Effector memory CD4-positive, alpha-beta T cell (primary cell): ENCODE data around the gene SEPTIN3.
"Not testable (repeated sequence)": the region's sequence is repeated elsewhere in the genome, so short reads cannot be mapped to it uniquely, and the experiment has no call there.

Source experiments
- DNase-seq, 3 donors: peaks; one replicate each; pipeline ENCODE4 v3.0.0-alpha.2; 2020
- H3K27ac ChIP-seq: 2 replicates; pipeline ENCODE4 v1.7.0; 2013; ENCODE audit warnings: mild to moderate bottlenecking, low read length, moderate library complexity; ENCODE audit not compliant: insufficient read depth, poor library complexity, severe bottlenecking
- H3K27me3 ChIP-seq: replicated peaks from 2 replicates; pipeline ENCODE4 v1.7.0; 2013; ENCODE audit warnings: mild to moderate bottlenecking, low read length; ENCODE audit not compliant: insufficient read depth, control insufficient read depth, poor library complexity, severe bottlenecking
- H3K36me3 ChIP-seq: 2 replicates; pipeline ENCODE4 v1.7.0; 2013; ENCODE audit warnings: mild to moderate bottlenecking, low read length, moderate library complexity; ENCODE audit not compliant: control insufficient read depth, insufficient read depth
- H3K4me1 ChIP-seq: 2 replicates; pipeline ENCODE4 v1.7.0; 2013; ENCODE audit warnings: low read length, mild to moderate bottlenecking; ENCODE audit not compliant: control insufficient read depth, insufficient read depth, poor library complexity, severe bottlenecking
- H3K4me3 ChIP-seq: 2 replicates; pipeline ENCODE4 v1.7.0; 2013; ENCODE audit warnings: low read length, low read depth, mild to moderate bottlenecking; ENCODE audit not compliant: insufficient read depth, poor library complexity, severe bottlenecking
- H3K9me3 ChIP-seq: 2 replicates; pipeline ENCODE4 v1.7.0; 2013; ENCODE audit warnings: mild to moderate bottlenecking, low read length, moderate library complexity; ENCODE audit not compliant: control insufficient read depth

Gene SEPTIN3

DNA sequence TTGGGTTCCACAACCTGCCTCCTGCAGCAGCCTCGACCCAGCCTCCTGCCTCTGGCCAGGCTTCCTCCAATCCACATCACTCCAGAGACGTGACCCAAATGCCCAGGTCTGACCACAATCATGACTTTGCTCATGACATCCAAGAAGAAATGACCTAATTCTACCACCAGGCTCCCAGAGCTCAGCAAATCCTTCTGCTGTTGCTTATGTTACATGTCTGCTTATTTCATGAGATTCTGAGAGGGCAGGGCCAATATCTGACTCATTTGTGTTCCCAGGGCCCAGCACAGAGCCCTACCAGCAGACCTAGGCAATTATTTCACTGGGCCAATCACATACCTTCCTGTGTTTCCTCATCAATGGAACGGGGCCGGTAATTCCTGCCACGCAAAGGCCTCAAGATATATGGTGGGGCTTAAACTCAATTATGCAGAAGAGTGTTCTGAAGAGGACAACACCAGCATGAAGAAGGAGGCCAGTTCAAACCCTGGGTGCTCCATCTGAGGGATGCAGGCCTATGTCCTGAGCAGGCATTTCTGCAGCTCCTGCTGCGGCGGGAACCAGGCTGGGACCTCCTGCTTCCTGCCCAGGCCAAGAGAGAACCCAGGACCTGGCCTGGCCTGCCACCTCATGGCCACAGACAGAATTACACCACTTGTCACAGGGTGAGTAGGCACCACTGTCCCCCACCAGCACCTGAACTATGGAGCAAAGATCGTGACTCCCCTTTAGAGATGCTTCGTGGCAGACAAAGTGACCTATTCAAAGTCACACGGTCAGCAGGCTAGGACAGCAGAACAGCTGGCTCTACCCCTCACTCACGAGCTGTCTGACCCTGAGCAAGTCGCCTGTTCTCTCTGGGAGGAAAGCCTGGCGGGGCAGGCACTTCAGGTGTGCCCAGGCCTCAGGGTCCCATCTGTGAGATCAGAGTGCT, 28.1 kb upstream of the SEPTIN3 start:
- Histone ChIP-seq H3K9me3 (no peaks in the 10 kb centered on the region), H3K4me1 (peaks cover 34% of the 10 kb centered on the region), H3K4me3 (no peak overlapping the region), H3K36me3 (no peaks in the 10 kb centered on the region), H3K27ac (peak overlapping the region; percentile 98), H3K27me3 (no peaks in the 10 kb centered on the region)
- peak; percentile 70 to 80 (median 76) for DNase-seq

DNA sequence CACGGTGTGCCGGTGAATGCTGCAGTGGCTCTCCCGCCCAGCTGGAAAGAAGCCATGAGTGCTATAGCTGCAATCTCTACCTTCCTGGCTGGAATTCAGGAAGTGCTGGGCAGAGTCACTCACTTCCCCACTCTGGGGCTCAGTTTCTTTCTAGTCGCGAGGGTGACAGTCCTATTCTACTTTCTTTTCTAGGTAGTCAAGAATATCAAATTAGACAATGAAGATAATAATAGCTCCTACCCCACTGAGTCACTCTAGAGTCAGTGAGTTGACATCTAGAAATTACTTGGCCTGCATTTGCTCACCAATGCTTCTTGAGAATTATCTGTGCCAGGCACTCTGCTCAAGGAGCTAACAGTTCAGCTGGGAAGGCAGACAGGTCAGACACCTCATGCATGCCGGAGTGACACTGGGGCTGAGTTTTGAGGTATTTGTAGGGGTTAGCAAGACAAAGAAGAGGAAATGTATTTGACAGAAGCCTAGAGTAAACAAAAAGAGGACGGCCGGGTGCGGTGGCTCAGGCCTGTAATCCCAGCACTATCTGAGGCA, 25.5 kb upstream of the SEPTIN3 start:
- H3K9me3 ChIP-seq: no peaks in the 10 kb centered on the region
- H3K36me3 ChIP-seq: no peaks in the 10 kb centered on the region
- no peaks in the 10 kb centered on the region for H3K27me3 ChIP-seq
- no peak for DNase-seq
- no peak overlapping the region for H3K4me3 ChIP-seq
- H3K4me1 ChIP-seq: peaks cover 42% of the 10 kb centered on the region
- no peak overlapping the region for H3K27ac ChIP-seq

DNA sequence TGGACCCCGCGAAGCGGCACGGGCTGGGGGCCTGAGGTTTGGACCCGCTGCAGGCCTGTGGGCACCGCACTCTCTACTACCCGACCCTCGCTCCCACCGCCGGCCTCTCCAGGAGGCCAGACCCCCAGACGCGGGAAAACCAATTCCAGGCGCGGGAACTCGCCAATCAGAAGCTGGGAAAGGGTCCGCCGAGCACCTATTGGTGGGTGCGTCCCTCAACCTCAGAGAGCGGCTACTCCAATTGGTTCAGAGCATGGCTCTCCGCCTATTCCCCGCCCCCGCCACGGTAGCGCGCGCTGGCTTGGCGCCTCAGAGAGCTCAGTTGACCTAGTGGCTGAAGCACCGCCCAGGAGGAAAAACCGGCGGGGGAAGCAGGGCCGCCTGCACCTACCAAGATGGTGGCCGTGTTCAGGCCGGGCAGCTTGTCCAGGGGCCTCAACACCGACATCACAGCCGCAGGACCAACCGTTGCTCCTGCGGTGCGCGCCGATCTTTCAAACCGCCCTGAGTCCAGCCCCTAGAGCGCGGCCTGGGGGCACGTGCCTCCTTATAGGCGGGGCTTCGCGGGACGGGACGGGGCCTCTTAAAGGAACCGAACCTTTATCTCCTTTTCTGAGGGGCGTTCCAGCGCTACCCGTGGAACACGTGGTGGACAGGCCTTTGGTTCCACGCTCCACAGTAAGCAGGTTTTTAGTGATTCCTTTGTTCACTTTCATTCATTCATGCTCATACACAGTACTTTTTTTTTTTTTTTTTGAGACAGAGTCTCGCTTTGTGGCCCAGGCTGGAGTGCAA, 22.4 kb upstream of the SEPTIN3 start, which contains the start of gene CENPM:
Gene CENPM, minus strand, starts transcription at position 524 of the 795 bp plus-strand sequence. Its CDS starts 76 bp downstream, at position 448.
- no peaks in the 10 kb centered on the region for H3K27me3 ChIP-seq
- no peaks in the 10 kb centered on the region for H3K36me3 ChIP-seq
- no peaks in the 10 kb centered on the region for H3K9me3 ChIP-seq
- peak within 1 kb of the TSS; percentile 70 for H3K4me3 ChIP-seq
- peak; percentile 67 to 83 (median 77) for DNase-seq
- peaks cover 17% of the 10 kb centered on the region for H3K4me1 ChIP-seq
- H3K27ac ChIP-seq: peak within 1 kb of the TSS; percentile 15

DNA sequence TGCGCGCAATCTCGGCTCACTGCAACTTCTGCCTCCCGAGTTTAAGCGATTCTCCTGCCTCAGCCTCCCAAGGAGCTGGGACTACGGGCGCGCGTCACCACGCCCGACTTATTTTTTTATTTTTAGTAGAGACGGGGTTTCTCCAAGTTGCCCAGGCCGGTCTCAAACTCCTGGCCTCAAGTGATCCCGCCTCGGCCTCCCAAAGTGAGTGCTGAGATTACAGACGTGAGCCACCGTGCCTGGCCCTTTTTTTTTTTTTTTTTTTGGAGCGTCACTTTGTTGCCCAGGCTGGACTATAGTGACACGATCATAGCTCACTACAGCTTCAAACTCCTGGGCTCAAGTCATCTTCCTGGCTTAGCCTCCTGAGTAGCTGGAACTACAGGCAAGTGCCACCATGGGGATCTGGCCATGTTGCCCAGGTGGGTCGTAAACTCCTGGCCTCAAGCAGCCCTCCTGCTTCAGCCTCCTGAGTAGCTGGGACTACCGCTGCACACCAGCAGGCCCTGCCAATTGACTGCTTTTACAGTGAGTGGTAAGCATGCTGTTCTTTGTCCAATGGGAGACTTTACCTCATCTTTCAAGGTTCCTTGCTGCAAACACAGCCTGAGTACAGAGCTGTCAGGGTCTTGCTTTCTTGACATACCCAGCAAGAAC, 21.7 kb upstream of the SEPTIN3 start:
- Histone ChIP-seq H3K36me3 (no peaks in the 10 kb centered on the region), H3K4me3 (peak overlapping the region; percentile 70), H3K27ac (peak overlapping the region; percentile 15), H3K27me3 (no peaks in the 10 kb centered on the region), H3K9me3 (no peaks in the 10 kb centered on the region), H3K4me1 (peaks cover 17% of the 10 kb centered on the region)
- DNase-seq: no peak

DNA sequence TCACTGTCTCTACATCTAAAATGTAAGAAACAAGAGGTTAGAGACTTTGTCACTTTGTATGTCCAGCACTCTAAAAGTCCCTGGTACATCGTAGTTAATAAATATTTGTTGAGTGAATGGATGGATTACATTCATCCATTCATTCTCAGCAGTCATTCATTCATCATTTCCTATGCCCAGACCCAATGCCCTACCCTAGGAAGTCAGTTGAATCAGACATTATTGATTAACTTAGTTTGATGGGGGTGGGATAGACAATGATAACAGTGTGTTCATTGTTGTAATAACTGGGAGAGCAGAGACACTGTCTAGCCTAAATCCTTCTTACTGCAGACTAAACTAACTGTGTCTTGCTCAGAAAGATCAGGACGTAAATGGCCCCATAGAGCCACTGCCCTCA, 21.1 kb upstream of the SEPTIN3 start:
- Histone ChIP-seq H3K4me3 (no peak overlapping the region), H3K36me3 (no peaks in the 10 kb centered on the region), H3K27me3 (no peaks in the 10 kb centered on the region), H3K9me3 (no peaks in the 10 kb centered on the region), H3K27ac (no peak overlapping the region), H3K4me1 (peaks cover 17% of the 10 kb centered on the region)
- no peak for DNase-seq

DNA sequence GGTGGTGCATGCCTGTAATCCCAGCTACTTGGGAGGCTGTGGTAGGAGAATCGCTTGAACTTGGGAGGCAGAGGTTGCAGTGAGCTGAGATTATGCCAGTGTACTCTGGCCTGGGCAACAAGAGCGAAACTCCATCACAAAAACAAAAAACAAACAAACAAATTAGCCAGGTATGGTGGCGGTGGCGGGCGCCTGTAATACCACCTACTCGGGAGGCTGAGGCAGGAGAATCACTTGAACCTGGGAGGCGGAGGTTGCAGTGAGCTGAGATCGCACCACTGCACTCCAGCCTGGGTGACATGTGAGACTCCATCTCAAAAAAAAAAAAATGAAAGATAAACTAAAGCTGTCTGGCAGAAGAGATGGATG, 20.3 kb upstream of the SEPTIN3 start:
- H3K27ac ChIP-seq, H3K4me3 ChIP-seq, H3K27me3 ChIP-seq, H3K36me3 ChIP-seq, DNase-seq, H3K9me3 ChIP-seq: not testable (repeated sequence)
- peaks cover 17% of the 10 kb centered on the region for H3K4me1 ChIP-seq

DNA sequence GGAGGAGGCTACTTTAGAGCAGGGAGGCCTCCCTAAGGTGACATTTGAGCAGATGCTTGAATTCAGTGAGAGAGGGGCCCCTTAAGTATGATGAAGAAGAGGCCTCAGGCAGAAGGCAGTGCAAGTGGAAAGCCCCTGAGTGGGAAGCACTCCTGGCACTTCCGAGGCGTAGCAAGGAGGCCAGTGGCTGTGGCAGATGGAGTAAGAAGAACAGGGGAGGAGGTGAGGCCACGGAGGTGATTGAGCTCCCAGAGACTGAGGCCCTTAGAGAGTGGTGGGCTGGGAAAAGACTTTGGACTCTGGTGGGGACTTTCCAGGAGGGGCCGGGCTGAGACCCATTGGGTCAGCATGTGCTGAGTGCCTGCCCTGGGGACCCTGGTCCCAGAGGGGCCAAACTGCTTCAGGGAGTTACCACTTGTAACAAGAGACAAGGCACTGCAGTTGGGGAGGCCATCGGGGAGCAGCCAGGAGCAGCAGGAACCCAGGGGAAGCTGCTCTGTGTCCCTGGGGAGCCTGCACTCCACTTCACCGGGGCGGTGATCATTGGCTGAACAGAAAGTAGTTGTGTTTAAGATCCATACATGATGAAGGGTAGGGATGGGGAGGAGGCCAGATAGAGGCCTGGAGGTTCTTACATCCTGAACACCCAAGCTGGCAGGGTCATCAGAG, 19.8 kb upstream of the SEPTIN3 start:
- Histone ChIP-seq H3K36me3 (no peaks in the 10 kb centered on the region), H3K4me1 (peaks cover 17% of the 10 kb centered on the region), H3K27me3 (no peaks in the 10 kb centered on the region), H3K9me3 (no peaks in the 10 kb centered on the region), H3K4me3 (no peak overlapping the region), H3K27ac (no peak overlapping the region)
- DNase-seq: no peak

DNA sequence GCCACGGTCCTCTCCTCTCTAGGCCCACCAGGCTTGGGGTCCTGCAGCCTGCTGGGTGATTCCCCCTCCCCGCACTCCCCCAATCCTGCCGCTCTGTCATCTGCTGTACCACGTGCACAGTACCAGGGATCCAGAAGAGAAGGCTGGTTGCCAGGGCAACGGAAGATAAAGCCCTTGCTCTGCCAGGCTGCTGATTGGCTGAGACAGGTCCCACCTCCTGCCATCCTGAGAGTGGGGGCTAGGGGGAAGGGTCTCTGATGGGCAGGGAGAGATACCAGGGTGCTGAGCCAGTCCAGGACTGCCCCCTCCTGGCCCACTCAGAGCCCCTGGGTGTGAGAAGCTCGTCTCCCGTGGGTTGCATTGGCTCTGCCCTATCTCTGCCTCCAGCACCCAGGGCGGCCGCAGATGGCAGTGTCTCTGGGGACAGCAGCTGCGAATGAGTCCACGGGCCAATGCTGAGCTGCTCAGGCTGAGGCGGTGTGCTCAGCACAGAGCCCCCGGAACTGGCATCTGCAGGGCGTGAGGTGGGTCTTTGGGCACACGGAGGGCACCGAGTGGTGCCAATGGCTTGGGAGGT, 17.3 kb upstream of the SEPTIN3 start, which contains the start of gene SMIM45:
Gene SMIM45, plus strand, starts transcription at position 253 of the 577 bp plus-strand sequence.
- Histone ChIP-seq H3K36me3 (no peaks in the 10 kb centered on the region), H3K27ac (no peak within 1 kb of the TSS), H3K27me3 (no peaks in the 10 kb centered on the region), H3K9me3 (no peaks in the 10 kb centered on the region), H3K4me3 (no peak within 1 kb of the TSS), H3K4me1 (peaks cover 6% of the 10 kb centered on the region)
- no peak for DNase-seq

DNA sequence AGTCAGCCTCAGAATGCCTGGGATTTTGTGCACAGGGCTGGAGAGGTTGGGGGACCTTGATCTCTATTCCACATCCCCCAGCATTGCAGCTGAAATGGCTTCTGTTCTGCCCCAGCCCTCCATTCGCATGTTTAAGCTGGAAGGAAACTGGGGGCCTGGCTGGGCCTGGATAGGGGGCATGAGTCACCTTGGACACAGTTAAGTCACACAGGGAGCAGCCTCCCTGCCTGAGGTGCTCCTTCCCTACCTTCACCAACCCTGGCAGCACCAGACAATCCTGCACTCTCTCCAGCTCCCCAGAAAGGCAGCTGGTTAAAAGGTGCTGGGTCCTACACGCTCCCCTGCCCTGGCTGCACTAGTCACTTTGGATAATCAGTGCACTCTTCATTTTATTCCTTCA, 16.5 kb upstream of the SEPTIN3 start:
- no peak for DNase-seq
- H3K27ac ChIP-seq: no peak overlapping the region
- no peaks in the 10 kb centered on the region for H3K27me3 ChIP-seq
- no peaks in the 10 kb centered on the region for H3K4me1 ChIP-seq
- H3K36me3 ChIP-seq: no peaks in the 10 kb centered on the region
- H3K9me3 ChIP-seq: no peaks in the 10 kb centered on the region
- no peak overlapping the region for H3K4me3 ChIP-seq
